Astrocyte of the cerebellum (primary cell): ENCODE results near the gene YAE1.

Experiments
- DNase-seq: peaks from one replicate; pipeline ENCODE4 v3.0.0-alpha.2; 2011; ENCODE audit warnings: low read depth
- H3K4me3 ChIP-seq: 2 replicates; pipeline ENCODE4 v1.5.1; 2011; ENCODE audit warnings: mild to moderate bottlenecking, low read depth, low read length, moderate library complexity
- in situ Hi-C: cut with HindIII; loops from 2 replicates; pipeline ENCODE4 v1.10.0; 2017; ENCODE audit warnings: low sequenced_read_pairs
- TF ChIP-seq, protein P1 (sequence below): IDR thresholded peaks from 2 replicates; pipeline ENCODE4 v1.5.1; 2012; ENCODE audit warnings: low read length, low read depth, moderate library complexity, mild to moderate bottlenecking; ENCODE audit errors: missing control alignments

The YAE1 gene

DNA sequence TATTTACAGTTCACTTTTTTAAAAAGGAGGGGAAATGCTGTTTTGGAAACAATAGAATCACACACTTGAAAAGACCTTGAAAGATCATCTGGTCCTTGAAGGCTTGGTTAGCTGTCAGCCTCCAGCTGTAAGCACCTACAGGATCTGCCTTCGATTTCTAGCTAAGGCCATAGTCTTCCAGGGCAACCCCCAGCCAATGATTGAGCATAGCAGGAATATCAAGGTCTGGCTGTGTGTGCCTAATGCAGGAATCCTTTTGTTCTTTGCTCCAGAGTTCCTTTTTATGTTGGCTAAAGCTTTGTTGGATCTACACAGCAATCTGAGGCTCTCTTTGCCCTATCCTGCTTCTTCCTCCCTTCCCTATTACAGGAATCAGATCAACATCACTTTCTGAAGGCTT is 5.2 kb upstream of the YAE1 start:
- TF ChIP-seq, protein P1, sequence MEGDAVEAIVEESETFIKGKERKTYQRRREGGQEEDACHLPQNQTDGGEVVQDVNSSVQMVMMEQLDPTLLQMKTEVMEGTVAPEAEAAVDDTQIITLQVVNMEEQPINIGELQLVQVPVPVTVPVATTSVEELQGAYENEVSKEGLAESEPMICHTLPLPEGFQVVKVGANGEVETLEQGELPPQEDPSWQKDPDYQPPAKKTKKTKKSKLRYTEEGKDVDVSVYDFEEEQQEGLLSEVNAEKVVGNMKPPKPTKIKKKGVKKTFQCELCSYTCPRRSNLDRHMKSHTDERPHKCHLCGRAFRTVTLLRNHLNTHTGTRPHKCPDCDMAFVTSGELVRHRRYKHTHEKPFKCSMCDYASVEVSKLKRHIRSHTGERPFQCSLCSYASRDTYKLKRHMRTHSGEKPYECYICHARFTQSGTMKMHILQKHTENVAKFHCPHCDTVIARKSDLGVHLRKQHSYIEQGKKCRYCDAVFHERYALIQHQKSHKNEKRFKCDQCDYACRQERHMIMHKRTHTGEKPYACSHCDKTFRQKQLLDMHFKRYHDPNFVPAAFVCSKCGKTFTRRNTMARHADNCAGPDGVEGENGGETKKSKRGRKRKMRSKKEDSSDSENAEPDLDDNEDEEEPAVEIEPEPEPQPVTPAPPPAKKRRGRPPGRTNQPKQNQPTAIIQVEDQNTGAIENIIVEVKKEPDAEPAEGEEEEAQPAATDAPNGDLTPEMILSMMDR: no peak
- in situ Hi-C loops: no loop called here
- DNase-seq: no peak
- H3K4me3 ChIP-seq: no peak overlapping the region

DNA sequence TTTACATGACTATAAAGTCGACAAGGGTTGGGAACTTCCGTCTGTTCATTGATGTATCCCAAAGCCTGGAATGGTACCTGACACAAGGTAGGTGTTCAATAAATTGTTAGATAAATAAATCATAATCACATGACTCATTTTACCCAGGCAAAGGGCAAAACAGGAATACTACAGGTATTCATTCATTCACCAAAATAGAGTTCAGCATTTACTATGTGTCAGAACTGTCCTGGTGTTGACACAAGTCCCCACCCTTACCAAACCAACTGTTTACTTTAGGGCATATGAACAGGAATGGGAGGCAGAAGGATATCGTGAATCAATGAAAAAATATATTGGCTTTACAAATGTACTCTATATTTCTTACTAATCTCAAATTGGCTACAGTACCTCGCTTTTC is 666 bp upstream of the YAE1 start:
- in situ Hi-C loops: no loop called here
- TF ChIP-seq, protein P1: no peak
- no peak for DNase-seq
- H3K4me3 ChIP-seq: peak overlapping the region; percentile 94

DNA sequence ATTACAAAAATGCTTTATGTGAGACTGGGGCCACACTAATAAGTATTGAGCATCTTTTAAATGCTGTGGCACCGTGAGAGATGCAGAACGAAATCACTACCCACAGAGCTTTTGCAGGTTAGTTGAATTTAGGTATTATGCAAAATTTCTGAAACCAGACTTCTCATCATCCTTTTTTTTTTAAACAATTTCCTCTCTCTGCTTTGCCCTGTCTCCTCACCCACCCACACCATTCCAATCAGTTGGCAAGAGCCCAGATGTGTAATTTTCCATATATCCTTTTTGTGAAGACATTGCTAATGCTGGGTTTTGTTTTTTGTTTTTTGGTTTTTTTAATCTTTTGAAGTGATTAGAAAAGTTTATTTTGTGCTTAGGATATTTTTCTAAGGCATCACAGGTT is 1.1 kb downstream of the YAE1 start:
- in situ Hi-C loops: no loop called here
- no peak for DNase-seq
- TF ChIP-seq, protein P1: no peak
- H3K4me3 ChIP-seq: peak overlapping the region; percentile 94

DNA sequence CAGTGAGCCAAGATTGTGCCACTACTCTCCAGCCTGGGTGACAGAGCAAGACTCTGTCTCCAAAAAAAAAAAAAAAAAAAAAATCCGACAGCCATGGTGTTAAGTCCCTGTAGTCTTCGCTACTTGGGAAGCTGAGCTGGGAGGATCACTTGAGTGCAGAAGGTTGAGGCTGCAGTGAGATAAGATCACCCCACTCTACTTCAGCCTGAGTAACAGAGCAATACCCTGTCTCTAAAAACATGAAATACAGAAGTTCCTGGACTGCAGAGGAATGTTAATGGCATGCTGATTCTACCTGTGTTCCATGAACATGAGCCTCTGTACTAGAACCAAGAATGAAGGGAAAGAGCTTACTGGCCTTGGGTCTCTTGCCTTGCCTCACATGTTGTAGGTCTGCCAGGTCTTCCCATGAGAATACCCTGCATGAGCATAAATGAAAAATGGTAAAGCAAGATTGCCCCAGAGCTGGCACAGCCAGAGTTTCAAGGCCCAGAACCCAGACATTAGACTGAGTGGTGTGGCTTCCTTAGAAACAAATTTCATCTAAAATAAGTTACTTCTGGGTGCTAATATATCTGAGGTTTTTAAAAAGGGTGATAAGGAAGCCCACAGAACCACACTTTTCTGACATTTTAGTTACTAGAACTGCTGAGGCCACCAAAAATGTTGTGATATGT is 8.6 kb downstream of the YAE1 start:
- DNase-seq: no peak
- in situ Hi-C loops: loop anchor here (5.0 kb wide), 1 partner anchor 37 kb away; no protein-coding TSS in a partner anchor
- TF ChIP-seq, protein P1: no peak
- H3K4me3 ChIP-seq: no peak overlapping the region

DNA sequence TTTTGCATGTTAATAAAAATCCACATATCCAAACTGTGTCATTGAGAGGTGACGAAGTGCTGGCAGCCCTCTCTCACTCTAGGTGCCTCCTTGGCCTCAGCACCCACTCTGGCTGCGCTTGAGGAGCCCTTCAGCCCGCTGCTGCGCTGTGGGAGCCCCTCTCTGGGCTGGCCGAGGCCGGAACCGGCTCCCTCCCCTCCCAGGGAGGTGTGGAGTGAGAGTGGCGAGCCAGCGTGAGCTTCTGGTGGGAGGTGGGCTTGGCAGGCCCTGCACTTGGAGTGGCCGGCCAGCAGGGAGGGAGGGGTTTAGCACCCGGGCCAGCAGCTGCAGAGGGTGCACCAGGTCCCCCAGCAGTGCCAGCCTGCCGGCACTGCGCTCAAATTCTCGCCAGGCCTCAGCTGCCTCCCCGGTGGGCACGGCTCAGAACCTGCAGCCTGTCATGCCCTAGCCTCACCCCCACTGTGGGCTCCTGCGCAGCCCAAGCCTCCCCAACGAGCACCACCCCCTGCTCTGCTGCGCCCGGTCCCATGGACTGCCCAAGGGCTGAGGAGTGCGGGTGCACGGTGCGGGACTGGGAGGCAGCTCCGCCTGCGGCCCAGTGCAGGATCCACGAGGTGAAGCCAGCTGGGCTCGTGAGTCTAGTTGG is 11.1 kb downstream of the YAE1 start:
- no peak overlapping the region for H3K4me3 ChIP-seq
- in situ Hi-C loops: loop anchor here (5.0 kb wide), 1 partner anchor 35 kb away; no protein-coding TSS in a partner anchor
- TF ChIP-seq, protein P1: no peak
- DNase-seq: no peak

DNA sequence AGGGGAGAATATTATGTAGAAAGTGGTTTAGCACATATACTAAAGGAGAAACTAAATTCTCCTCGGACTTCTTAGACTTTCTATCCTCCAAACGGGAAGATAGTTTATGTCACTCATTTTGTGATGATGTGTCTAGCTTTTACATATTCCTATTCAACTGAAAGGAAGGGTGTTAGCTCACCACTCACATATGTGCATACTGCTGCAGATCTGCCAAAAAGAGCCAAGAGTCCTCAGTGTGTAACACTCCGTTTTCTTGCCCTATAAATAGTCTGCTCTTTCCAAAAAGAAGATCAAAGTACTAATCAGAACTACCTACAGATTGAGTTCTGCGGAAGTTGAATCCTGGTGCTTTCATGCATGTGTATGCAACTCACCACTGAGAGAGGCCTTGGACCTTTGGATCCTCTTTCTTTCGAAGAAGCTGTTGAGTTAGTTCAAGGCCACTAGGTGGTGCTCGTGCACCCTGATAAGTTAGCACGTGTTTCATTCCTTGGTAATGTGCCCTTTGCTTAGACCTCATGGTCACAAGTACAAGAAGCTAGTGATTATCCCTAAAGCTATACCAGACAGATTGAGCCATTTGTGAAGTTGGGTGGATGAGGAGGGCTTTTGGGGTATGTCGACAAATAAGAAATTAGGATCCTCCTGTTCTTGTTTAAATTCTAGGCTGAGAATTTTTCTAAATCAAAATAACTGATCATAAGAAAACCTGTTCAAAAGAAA is 14.1 kb downstream of the YAE1 start:
- DNase-seq: peak; percentile 93
- H3K4me3 ChIP-seq: no peak overlapping the region
- TF ChIP-seq, protein P1: peak; percentile 75
- in situ Hi-C loops: loop anchor here (10.0 kb wide), 1 partner anchor 164 kb away; no protein-coding TSS in a partner anchor
